Measurements from ENCODE around the gene GPR37L1.
A peak's percentile ranks its signal among the peaks of the same experiment; 100 is the strongest.

The GPR37L1 gene

DNA sequence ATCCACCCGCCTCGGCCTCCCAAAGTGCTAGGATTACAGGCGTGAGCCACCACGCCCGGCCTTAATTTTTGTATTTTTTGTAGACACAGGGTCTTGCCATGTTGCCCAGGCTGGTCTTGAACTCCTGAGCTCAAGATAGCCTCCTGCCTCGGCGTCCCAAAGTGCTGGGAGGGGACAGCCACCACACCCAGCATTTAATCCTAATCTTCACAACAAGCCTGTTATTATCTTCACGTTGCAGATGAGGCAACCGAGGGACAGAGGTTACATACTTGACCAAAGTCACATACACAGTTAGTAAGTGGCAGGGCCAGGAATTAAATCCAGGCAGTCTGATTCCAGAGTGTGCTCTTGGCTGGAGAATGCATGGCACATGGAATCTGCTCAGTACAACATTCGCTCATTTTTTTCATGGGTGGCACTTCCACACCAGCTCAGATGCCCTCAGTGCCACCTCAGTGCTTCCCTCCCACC, 4.8 kb upstream of the GPR37L1 start:
- no peak overlapping the region for H3K4me2 ChIP-seq
- H3K27ac ChIP-seq: no peak overlapping the region
- 0 out of 20 replicates have a peak, but pooled peaks cover 0 to 6% (median 0%) of the 10 kb centered on the region in 10 experiments for H3K4me1 ChIP-seq
- H3K36me3 ChIP-seq: no peaks in the 10 kb centered on the region
- H4K20me1 ChIP-seq: no peaks in the 10 kb centered on the region
- H3K4me3 ChIP-seq: no peak overlapping the region
- no peaks in the 10 kb centered on the region for H3K27me3 ChIP-seq
- no peak for TF ChIP-seq Cebpa-rat (IDR thresholded peaks at IDR 0.05)
- H3K9ac ChIP-seq: no peak overlapping the region
- no peaks in the 10 kb centered on the region for H3K9me3 ChIP-seq (replicated peaks in 1 of 11)

DNA sequence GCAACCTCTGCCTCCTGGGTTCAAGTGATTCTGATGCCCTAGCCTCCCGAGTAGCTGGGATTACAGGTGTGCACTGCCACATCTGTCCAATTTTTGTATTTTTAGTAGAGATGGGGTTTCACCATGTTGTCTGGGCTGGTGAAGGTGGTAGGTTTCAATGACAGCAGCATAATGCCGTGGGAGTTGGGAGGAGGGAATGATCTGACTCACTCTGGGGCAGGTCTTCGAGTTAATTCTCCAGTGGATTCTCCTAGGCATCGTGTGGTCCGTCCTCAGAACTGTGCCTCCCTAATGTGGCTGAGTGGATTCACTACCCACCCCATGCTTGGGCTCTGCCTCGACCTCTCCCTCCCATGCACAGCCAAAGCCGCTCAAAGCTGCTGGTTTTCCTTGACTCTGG, 1.7 kb upstream of the GPR37L1 start:
- H3K27me3 ChIP-seq: no peaks in the 10 kb centered on the region
- H3K4me1 ChIP-seq: peaks cover 0 to 1% (median 0%) of the 10 kb centered on the region in 10 experiments; a peak in 4 of 20 replicates
- no peak overlapping the region for H3K9ac ChIP-seq
- H3K4me2 ChIP-seq: no peak overlapping the region
- no peak for TF ChIP-seq Cebpa-rat (IDR thresholded peaks at IDR 0.05)
- no peaks in the 10 kb centered on the region for H3K9me3 ChIP-seq (replicated peaks in 1 of 11)
- no peak overlapping the region for H3K27ac ChIP-seq
- H3K36me3 ChIP-seq: no peaks in the 10 kb centered on the region
- H3K4me3 ChIP-seq: no peak overlapping the region
- H4K20me1 ChIP-seq: no peaks in the 10 kb centered on the region

DNA sequence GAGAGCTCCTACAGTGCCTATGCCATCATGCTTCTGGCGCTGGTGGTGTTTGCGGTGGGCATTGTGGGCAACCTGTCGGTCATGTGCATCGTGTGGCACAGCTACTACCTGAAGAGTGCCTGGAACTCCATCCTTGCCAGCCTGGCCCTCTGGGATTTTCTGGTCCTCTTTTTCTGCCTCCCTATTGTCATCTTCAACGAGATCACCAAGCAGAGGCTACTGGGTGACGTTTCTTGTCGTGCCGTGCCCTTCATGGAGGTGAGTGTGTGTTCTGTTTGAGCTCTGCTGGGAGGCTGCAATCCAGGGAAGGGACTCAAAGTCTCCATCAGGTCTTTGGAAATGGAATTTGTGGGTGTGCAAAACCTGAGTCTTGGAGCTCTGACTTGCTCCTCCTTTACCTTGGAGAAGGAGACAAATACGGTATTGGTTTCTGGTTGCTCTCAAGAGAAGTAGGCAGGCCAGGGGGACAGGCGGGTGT, 658 bp downstream of the GPR37L1 start:
- Histone ChIP-seq H3K27me3 (no peaks in the 10 kb centered on the region), H3K4me3 (no peak overlapping the region), H3K36me3 (no peaks in the 10 kb centered on the region), H3K9ac (no peak overlapping the region), H3K9me3 (replicated peaks in 1 of 11) (no peaks in the 10 kb centered on the region), H3K4me1 (peaks cover 8 to 21% (median 16%) of the 10 kb centered on the region in 10 experiments), H4K20me1 (no peaks in the 10 kb centered on the region), H3K4me2 (no peak overlapping the region), H3K27ac (no peak overlapping the region)
- no peak for TF ChIP-seq Cebpa-rat (IDR thresholded peaks at IDR 0.05)

DNA sequence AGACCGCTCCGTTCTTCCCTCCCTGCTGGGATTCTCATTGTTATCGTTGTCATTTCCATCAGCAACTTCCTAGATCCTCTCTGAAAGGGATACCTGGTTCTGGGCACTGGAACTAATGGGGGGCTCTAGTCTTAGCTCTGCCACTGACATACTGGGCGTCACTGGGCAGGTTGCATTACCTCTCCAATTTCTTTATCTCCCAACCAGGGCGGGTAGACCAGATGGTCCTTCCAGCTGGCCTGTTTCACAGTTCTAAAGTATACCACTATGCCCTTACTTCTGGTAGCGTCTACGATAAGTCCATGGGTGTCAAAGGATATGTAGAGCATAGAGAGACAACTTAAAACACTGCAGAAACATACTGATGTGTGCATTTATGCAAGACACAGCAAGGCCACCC, 1.4 kb downstream of the GPR37L1 start:
- H3K27ac ChIP-seq: no peak overlapping the region
- peaks cover 8 to 21% (median 16%) of the 10 kb centered on the region in 10 experiments for H3K4me1 ChIP-seq
- no peaks in the 10 kb centered on the region for H3K9me3 ChIP-seq (replicated peaks in 1 of 11)
- no peak overlapping the region for H3K4me2 ChIP-seq
- H3K36me3 ChIP-seq: no peaks in the 10 kb centered on the region
- TF ChIP-seq Cebpa-rat (IDR thresholded peaks at IDR 0.05): no peak
- no peaks in the 10 kb centered on the region for H3K27me3 ChIP-seq
- H4K20me1 ChIP-seq: 0 out of 22 replicates have a peak, but pooled peaks cover 0 to 7% (median 0%) of the 10 kb centered on the region in 11 experiments
- no peak overlapping the region for H3K9ac ChIP-seq
- H3K4me3 ChIP-seq: no peak overlapping the region

DNA sequence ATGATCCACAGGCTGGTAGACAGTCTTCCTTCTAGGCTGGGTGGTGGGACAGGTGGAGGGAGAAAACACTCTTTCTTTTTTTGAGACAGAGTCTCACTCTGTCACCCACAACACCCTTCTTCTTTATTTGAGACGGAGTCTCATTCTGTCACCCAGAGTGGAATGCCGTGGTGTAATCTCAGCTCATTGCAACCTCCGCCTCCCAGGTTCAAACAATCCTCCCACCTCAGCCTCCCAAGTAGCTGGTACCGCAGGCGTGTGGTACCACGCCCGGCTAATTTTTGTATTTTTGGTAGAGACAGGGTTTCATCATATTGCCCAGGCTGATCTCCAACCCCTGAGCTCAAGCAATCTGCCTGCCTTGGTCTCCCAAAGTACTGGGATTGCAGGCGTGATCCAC, 2.9 kb downstream of the GPR37L1 start:
- H3K9me3 ChIP-seq (replicated peaks in 1 of 11): no peaks in the 10 kb centered on the region
- H3K9ac ChIP-seq: no peak overlapping the region
- 0 out of 22 replicates have a peak overlapping the region, but pooled peaks of 1 of the 11 experiments have one; percentile 71 for H3K4me2 ChIP-seq
- peaks cover 0 to 21% (median 0%) of the 10 kb centered on the region in 11 experiments; a peak in 6 of 22 replicates for H4K20me1 ChIP-seq
- H3K27ac ChIP-seq: no peak overlapping the region
- peaks cover 0 to 3% (median 0%) of the 10 kb centered on the region in 11 experiments; a peak in 1 of 22 replicates for H3K36me3 ChIP-seq
- H3K4me3 ChIP-seq: no peak overlapping the region
- no peak for TF ChIP-seq Cebpa-rat (IDR thresholded peaks at IDR 0.05)
- H3K27me3 ChIP-seq: no peaks in the 10 kb centered on the region
- peaks cover 8 to 25% (median 16%) of the 10 kb centered on the region in 10 experiments for H3K4me1 ChIP-seq

DNA sequence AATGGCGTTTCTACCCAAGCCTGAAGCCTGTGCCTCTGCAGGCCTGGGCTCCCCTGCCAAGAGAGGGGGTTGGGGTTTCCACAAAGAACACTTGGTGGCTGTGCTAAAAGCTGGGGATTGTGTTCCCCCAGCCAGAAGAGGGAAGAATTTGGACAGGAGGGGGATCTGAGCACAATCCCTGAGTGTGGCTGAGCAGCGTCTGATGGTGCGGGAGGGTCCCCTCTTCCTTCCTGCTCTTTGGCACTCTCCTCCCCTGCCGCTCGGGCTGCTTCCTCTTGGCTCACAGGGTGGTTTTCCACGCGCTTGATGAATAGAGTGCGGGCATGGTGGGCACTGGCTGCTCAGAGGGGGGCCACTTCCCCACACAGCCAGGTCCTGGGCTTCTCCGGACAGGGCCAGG, 3.7 kb downstream of the GPR37L1 start:
- Histone ChIP-seq H3K9me3 (replicated peaks in 1 of 11) (no peaks in the 10 kb centered on the region), H3K27me3 (no peaks in the 10 kb centered on the region), H3K4me2 (peak overlapping the region; percentile 48 to 76 (median 67)), H3K4me1 (peaks cover 8 to 28% (median 16%) of the 10 kb centered on the region in 10 experiments), H4K20me1 (peaks cover 0 to 30% (median 0%) of the 10 kb centered on the region in 11 experiments; a peak in 9 of 22 replicates), H3K9ac (no peak overlapping the region), H3K4me3 (no peak overlapping the region), H3K27ac (peak overlapping the region in 2 of 11 experiments; percentile 15 to 38; a peak in 1 of 22 replicates), H3K36me3 (peaks cover 0 to 12% (median 5%) of the 10 kb centered on the region in 11 experiments; a peak in 16 of 22 replicates)
- TF ChIP-seq Cebpa-rat (IDR thresholded peaks at IDR 0.05): no peak

DNA sequence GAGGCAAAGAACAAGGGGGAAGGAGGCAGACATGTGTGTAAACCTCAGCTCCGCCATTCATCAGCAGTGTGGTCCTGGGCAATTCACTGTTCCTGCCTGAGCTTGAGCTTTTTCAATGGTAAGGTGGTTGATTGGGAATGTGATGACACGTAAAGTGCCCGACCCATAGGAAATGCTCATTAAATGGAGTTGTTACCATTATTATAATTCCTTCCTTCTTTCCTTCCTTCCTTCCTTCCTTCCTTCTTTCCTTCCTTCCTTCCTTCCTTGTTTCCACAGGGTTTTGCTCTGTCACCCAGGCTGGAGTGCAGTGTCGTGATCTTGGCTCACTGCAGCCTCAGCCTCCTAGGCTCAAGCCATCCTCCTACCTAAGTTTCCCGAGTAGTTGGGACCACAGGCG, 4.3 kb downstream of the GPR37L1 start:
- Histone ChIP-seq H3K9ac (no peak overlapping the region), H3K9me3 (replicated peaks in 1 of 11) (no peaks in the 10 kb centered on the region), H3K27me3 (no peaks in the 10 kb centered on the region), H3K4me3 (no peak overlapping the region), H3K4me2 (peak overlapping the region; percentile 48 to 76 (median 67); a peak in 18 of 22 replicates), H3K27ac (no peak overlapping the region), H3K4me1 (peaks cover 8 to 35% (median 16%) of the 10 kb centered on the region in 10 experiments), H4K20me1 (peaks cover 0 to 36% (median 4%) of the 10 kb centered on the region in 11 experiments; a peak in 13 of 22 replicates), H3K36me3 (peaks cover 5 to 18% (median 12%) of the 10 kb centered on the region in 11 experiments; a peak in 21 of 22 replicates)
- no peak for TF ChIP-seq Cebpa-rat (IDR thresholded peaks at IDR 0.05)

DNA sequence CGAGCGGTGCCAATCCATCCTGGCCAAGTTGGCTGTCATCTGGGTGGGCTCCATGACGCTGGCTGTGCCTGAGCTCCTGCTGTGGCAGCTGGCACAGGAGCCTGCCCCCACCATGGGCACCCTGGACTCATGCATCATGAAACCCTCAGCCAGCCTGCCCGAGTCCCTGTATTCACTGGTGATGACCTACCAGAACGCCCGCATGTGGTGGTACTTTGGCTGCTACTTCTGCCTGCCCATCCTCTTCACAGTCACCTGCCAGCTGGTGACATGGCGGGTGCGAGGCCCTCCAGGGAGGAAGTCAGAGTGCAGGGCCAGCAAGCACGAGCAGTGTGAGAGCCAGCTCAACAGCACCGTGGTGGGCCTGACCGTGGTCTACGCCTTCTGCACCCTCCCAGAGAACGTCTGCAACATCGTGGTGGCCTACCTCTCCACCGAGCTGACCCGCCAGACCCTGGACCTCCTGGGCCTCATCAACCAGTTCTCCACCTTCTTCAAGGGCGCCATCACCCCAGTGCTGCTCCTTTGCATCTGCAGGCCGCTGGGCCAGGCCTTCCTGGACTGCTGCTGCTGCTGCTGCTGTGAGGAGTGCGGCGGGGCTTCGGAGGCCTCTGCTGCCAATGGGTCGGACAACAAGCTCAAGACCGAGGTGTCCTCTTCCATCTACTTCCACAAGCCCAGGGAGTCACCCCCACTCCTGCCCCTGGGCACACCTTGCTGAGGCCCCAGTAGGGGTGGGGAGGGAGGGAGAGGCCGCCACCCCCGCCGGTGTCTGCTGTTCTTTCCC, 5.3 kb downstream of the GPR37L1 start:
- Histone ChIP-seq H4K20me1 (peaks cover 6 to 46% (median 13%) of the 10 kb centered on the region in 11 experiments; a peak in 18 of 22 replicates), H3K9me3 (replicated peaks in 1 of 11) (no peaks in the 10 kb centered on the region), H3K27me3 (no peaks in the 10 kb centered on the region), H3K4me1 (peaks cover 8 to 36% (median 16%) of the 10 kb centered on the region in 10 experiments), H3K9ac (no peak overlapping the region), H3K4me2 (peak overlapping the region in 6 of 11 experiments; percentile 53 to 76 (median 62); a peak in 5 of 22 replicates), H3K27ac (no peak overlapping the region), H3K36me3 (peaks cover 15 to 28% (median 21%) of the 10 kb centered on the region in 11 experiments), H3K4me3 (no peak overlapping the region)
- no peak for TF ChIP-seq Cebpa-rat (IDR thresholded peaks at IDR 0.05)

Measured in BLaER1 treated with 17β-estradiol and CSF1 and Interleukin-3, amounts not matched to agents 10 nM and 100 nM (cell line).